WTC11 (cell line): ENCODE results near the gene TUBB8. TPM values are rescaled to one million over a fixed set of nuclear protein-coding genes. Genes with fewer than 3 reads are reported as not detected.

Source experiments
- ATAC-seq: fragments of 200-7000 bp; cut with Tn5 transposase; 2 replicates; pipeline ENCODE4 v1.10.0; 2021; ENCODE audit warnings: mild to moderate bottlenecking, moderate library complexity
- Bru-seq: library from RNA; stranded (reverse); fragments of 400-500 nt; gene quantifications from one replicate; lab custom pipeline; 2021; lab: Mats Ljungman, UMichigan
- CTCF ChIA-PET: fragments of 300-600 bp; sonication (Branson Sonifier 250); formaldehyde crosslinking; loops from one replicate; lab custom pipeline; 2021; ENCODE audit warnings: antibody characterized with exemption; lab: Charles Lee
- POLR2A ChIA-PET: fragments of 350-600 bp; sonication (Branson Sonifier 250); formaldehyde crosslinking; loops from one replicate; lab custom pipeline; 2021; ENCODE audit warnings: antibody characterized with exemption; lab: Charles Lee
- DNase-seq: peaks from one replicate; pipeline ENCODE4 v3.0.0; 2021; ENCODE audit warnings: low spot score
- H3K27ac Mint-ChIP-seq: 2 replicates; pipeline ENCODE4 v1.8.0; 2021; ENCODE audit warnings: mixed read lengths
- H3K27me3 Mint-ChIP-seq: 2 replicates; pipeline ENCODE4 v1.8.0; 2021; ENCODE audit warnings: low read depth, mild to moderate bottlenecking, moderate library complexity, mixed read lengths
- H3K36me3 Mint-ChIP-seq: 2 replicates; pipeline ENCODE4 v1.8.0; 2021; ENCODE audit warnings: mixed read lengths
- H3K4me1 Mint-ChIP-seq: 2 replicates; pipeline ENCODE4 v1.8.0; 2022; ENCODE audit warnings: mixed read lengths
- H3K4me3 Mint-ChIP-seq: 2 replicates; pipeline ENCODE4 v1.8.0; 2021; ENCODE audit warnings: mild to moderate bottlenecking, moderate library complexity, mixed read lengths
- H3K9me3 Mint-ChIP-seq: 2 replicates; pipeline ENCODE4 v1.8.0; 2021; ENCODE audit warnings: mixed read lengths
- CREM ChIP-seq: sonication (generic); formaldehyde crosslinking; IDR thresholded peaks from 2 replicates; pipeline ENCODE4 v1.8.1; 2022; ENCODE audit warnings: mild to moderate bottlenecking, missing genetic modification reagents, moderate library complexity
- ELF4 ChIP-seq: sonication (generic); formaldehyde crosslinking; IDR thresholded peaks from 2 replicates; pipeline ENCODE4 v1.8.1; 2022; ENCODE audit warnings: low read depth, mild to moderate bottlenecking, moderate library complexity, missing genetic modification reagents
- FOXK1 ChIP-seq: sonication (generic); formaldehyde crosslinking; IDR thresholded peaks from 2 replicates; pipeline ENCODE4 v1.8.0; 2022; ENCODE audit warnings: mild to moderate bottlenecking, moderate library complexity, missing genetic modification reagents
- FOXP1 ChIP-seq: sonication (generic); formaldehyde crosslinking; IDR thresholded peaks from 2 replicates; pipeline ENCODE4 v1.8.0; 2022; ENCODE audit warnings: missing genetic modification reagents, mild to moderate bottlenecking, moderate library complexity, borderline replicate concordance
- IRF2 ChIP-seq: sonication (generic); formaldehyde crosslinking; IDR thresholded peaks from 2 replicates; pipeline ENCODE4 v1.8.0; 2022; ENCODE audit warnings: low read depth, missing genetic modification reagents, borderline replicate concordance
- KAT7 ChIP-seq: sonication (generic); formaldehyde crosslinking; IDR thresholded peaks from 2 replicates; pipeline ENCODE4 v1.8.1; 2023; ENCODE audit warnings: missing genetic modification reagents, mild to moderate bottlenecking, borderline replicate concordance
- MXD4 ChIP-seq: fragments of 250-450 bp; sonication (Bioruptor Pico); IDR thresholded peaks from 2 replicates; pipeline ENCODE4 v1.8.0; 2021; ENCODE audit warnings: mild to moderate bottlenecking, moderate library complexity, borderline replicate concordance
- NR3C1 ChIP-seq: sonication (generic); formaldehyde crosslinking; conservative IDR thresholded peaks from 2 replicates; pipeline ENCODE4 v1.8.1; 2023; ENCODE audit warnings: low read depth, mild to moderate bottlenecking, missing genetic modification reagents
- RELA ChIP-seq: sonication (generic); formaldehyde crosslinking; IDR thresholded peaks from 2 replicates; pipeline ENCODE4 v1.8.1; 2022; ENCODE audit warnings: missing genetic modification reagents, mild to moderate bottlenecking, borderline replicate concordance
- SOX15 ChIP-seq: fragments of 250-450 bp; sonication (Bioruptor Pico); IDR thresholded peaks from 2 replicates; pipeline ENCODE4 v1.9.0; 2021; ENCODE audit warnings: mild to moderate bottlenecking
- SP1 ChIP-seq: sonication (generic); formaldehyde crosslinking; conservative IDR thresholded peaks from 2 replicates; pipeline ENCODE4 v1.8.1; 2022; ENCODE audit warnings: missing genetic modification reagents
- ZBTB21 ChIP-seq: sonication (generic); formaldehyde crosslinking; IDR thresholded peaks from 2 replicates; pipeline ENCODE4 v1.8.1; 2023; ENCODE audit warnings: mild to moderate bottlenecking, missing genetic modification reagents, borderline replicate concordance
- ZNF219 ChIP-seq: sonication (generic); formaldehyde crosslinking; IDR thresholded peaks from 2 replicates; pipeline ENCODE4 v1.8.0; 2023; ENCODE audit warnings: missing genetic modification reagents, mild to moderate bottlenecking, borderline replicate concordance
- ZNF423 ChIP-seq: fragments of 250-450 bp; sonication (Bioruptor Pico); IDR thresholded peaks from 2 replicates; pipeline ENCODE4 v2.1.2; 2022; ENCODE audit warnings: mild to moderate bottlenecking, moderate library complexity
- long read RNA-seq, 3 experiments: library from RNA in 1 of 3; library from capped mRNA in 1 of 3; library from polyadenylated mRNA in 1 of 3; unstranded in 2 of 3; stranded (forward) in 1 of 3; transcript quantifications; one replicate each; pipeline ENCODE4 v2.0.0, GENCODE V29; 2021
- total RNA-seq: library from RNA; stranded (reverse); gene quantifications from 3 replicates; pipeline ENCODE4 v1.2.3, GENCODE V29; 2021
- TF ChIP-seq, protein P1 (sequence below): sonication (generic); formaldehyde crosslinking; IDR thresholded peaks from 2 replicates; pipeline ENCODE4 v1.8.1; 2022; ENCODE audit warnings: missing genetic modification reagents, borderline replicate concordance
- TF ChIP-seq, protein P2 (sequence below): fragments of 250-450 bp; sonication (Bioruptor Pico); IDR thresholded peaks from 2 replicates; pipeline ENCODE4 v1.9.0; 2021; ENCODE audit warnings: mild to moderate bottlenecking
- TF ChIP-seq, protein P3 (sequence below): sonication (generic); formaldehyde crosslinking; IDR thresholded peaks from 2 replicates; pipeline ENCODE4 v1.8.1; 2023; ENCODE audit warnings: mild to moderate bottlenecking, missing genetic modification reagents
- TF ChIP-seq, protein P4 (sequence below): sonication (generic); formaldehyde crosslinking; IDR thresholded peaks from 2 replicates; pipeline ENCODE4 v1.8.0; 2022; ENCODE audit warnings: mild to moderate bottlenecking, missing genetic modification reagents
- TF ChIP-seq, protein P5 (sequence below): sonication (generic); formaldehyde crosslinking; IDR thresholded peaks from 2 replicates; pipeline ENCODE4 v1.8.0; 2022; ENCODE audit warnings: mild to moderate bottlenecking, missing genetic modification reagents
- TF ChIP-seq, protein P6 (sequence below): sonication (generic); formaldehyde crosslinking; IDR thresholded peaks from 2 replicates; pipeline ENCODE4 v1.8.0; 2022; ENCODE audit warnings: missing genetic modification reagents
- TF ChIP-seq, protein P7 (sequence below): sonication (generic); formaldehyde crosslinking; IDR thresholded peaks from 2 replicates; pipeline ENCODE4 v1.8.1; 2023; ENCODE audit warnings: mild to moderate bottlenecking, missing genetic modification reagents, moderate library complexity

Gene TUBB8
- total RNA-seq (2.3 to 2.6 TPM (median 2.4 TPM) in 3 replicates), Bru-seq, nascent RNA (percentile 53 among the genes with signal in this experiment)
- long read RNA-seq, experiment 1, partial matches to known transcripts, result 0 of 4 reads
- long read RNA-seq, experiment 1, other reads (novel, unspliced or antisense), result 4 of 4 reads
- long read RNA-seq, experiment 2, partial matches to known transcripts, result 1 of 2 reads
- long read RNA-seq, experiment 2, other reads (novel, unspliced or antisense), result 1 of 2 reads
- long read RNA-seq, experiment 3, result 0 reads

DNA sequence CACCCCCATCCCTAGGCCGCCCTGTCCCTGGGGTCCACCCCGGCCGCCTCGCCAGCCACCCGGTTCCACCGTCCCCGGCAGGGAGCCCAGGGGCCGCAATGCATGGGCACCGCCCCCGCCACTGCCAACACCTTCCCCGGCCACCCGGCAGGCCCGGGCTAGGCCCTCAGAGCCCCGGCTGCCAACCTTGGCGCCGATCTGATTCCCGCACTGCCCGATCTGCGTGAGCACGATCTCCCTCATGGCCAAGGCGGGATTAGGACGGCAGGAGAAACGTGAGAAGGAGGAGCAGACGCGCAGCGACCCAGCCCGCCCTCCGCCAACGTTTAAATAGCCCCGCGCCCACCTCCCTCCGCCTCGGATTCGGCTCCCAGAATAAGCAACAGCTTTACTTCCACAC, at the start of gene TUBB8:
TSS of gene TUBB8 (minus strand) at position 301 of the 400 bp plus-strand sequence. CDS start at position 243, 58 bp downstream.
- Mint-ChIP-seq H3K27me3 (no peaks in the 10 kb centered on the region), H3K9me3 (no peaks in the 10 kb centered on the region), H3K36me3 (no peaks in the 10 kb centered on the region), H3K4me1 (peaks cover 8% of the 10 kb centered on the region), H3K27ac (no peak within 1 kb of the TSS)
- DNase-seq, result no peak
- no peak for TF ChIP-seq IRF2
- TF ChIP-seq ZBTB21, result no peak
- TF ChIP-seq FOXK1 (CRISPR knock-in tag), result no peak
- no peak for TF ChIP-seq MXD4 (CRISPR knock-in tag)
- no peak for TF ChIP-seq ZNF219 (CRISPR knock-in tag)
- TF ChIP-seq FOXP1 (CRISPR knock-in tag), result no peak
- TF ChIP-seq, protein P1, sequence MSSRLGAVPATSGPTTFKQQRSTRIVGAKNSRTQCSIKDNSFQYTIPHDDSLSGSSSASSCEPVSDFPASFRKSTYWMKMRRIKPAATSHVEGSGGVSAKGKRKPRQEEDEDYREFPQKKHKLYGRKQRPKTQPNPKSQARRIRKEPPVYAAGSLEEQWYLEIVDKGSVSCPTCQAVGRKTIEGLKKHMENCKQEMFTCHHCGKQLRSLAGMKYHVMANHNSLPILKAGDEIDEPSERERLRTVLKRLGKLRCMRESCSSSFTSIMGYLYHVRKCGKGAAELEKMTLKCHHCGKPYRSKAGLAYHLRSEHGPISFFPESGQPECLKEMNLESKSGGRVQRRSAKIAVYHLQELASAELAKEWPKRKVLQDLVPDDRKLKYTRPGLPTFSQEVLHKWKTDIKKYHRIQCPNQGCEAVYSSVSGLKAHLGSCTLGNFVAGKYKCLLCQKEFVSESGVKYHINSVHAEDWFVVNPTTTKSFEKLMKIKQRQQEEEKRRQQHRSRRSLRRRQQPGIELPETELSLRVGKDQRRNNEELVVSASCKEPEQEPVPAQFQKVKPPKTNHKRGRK (CRISPR knock-in tag), result no peak
- TF ChIP-seq, protein P2, sequence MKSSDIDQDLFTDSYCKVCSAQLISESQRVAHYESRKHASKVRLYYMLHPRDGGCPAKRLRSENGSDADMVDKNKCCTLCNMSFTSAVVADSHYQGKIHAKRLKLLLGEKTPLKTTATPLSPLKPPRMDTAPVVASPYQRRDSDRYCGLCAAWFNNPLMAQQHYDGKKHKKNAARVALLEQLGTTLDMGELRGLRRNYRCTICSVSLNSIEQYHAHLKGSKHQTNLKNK (CRISPR knock-in tag), result no peak
- TF ChIP-seq ZNF423 (CRISPR knock-in tag), result no peak
- no peak for TF ChIP-seq NR3C1 (CRISPR knock-in tag)
- no peak for TF ChIP-seq KAT7 (CRISPR knock-in tag)
- no peak for TF ChIP-seq SP1
- no peak for TF ChIP-seq SOX15
- TF ChIP-seq, protein P3, sequence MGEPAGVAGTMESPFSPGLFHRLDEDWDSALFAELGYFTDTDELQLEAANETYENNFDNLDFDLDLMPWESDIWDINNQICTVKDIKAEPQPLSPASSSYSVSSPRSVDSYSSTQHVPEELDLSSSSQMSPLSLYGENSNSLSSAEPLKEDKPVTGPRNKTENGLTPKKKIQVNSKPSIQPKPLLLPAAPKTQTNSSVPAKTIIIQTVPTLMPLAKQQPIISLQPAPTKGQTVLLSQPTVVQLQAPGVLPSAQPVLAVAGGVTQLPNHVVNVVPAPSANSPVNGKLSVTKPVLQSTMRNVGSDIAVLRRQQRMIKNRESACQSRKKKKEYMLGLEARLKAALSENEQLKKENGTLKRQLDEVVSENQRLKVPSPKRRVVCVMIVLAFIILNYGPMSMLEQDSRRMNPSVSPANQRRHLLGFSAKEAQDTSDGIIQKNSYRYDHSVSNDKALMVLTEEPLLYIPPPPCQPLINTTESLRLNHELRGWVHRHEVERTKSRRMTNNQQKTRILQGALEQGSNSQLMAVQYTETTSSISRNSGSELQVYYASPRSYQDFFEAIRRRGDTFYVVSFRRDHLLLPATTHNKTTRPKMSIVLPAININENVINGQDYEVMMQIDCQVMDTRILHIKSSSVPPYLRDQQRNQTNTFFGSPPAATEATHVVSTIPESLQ (CRISPR knock-in tag), result no peak
- TF ChIP-seq, protein P4, sequence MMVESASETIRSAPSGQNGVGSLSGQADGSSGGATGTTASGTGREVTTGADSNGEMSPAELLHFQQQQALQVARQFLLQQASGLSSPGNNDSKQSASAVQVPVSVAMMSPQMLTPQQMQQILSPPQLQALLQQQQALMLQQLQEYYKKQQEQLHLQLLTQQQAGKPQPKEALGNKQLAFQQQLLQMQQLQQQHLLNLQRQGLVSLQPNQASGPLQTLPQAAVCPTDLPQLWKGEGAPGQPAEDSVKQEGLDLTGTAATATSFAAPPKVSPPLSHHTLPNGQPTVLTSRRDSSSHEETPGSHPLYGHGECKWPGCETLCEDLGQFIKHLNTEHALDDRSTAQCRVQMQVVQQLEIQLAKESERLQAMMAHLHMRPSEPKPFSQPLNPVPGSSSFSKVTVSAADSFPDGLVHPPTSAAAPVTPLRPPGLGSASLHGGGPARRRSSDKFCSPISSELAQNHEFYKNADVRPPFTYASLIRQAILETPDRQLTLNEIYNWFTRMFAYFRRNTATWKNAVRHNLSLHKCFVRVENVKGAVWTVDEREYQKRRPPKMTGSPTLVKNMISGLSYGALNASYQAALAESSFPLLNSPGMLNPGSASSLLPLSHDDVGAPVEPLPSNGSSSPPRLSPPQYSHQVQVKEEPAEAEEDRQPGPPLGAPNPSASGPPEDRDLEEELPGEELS (CRISPR knock-in tag), result no peak
- TF ChIP-seq, all 79 proteins: peak for 0
- CTCF ChIA-PET, result no interaction called here
- no peak within 1 kb of the TSS for H3K4me3 Mint-ChIP-seq
- ATAC-seq, result no peak
- POLR2A ChIA-PET, result no interaction called here

DNA sequence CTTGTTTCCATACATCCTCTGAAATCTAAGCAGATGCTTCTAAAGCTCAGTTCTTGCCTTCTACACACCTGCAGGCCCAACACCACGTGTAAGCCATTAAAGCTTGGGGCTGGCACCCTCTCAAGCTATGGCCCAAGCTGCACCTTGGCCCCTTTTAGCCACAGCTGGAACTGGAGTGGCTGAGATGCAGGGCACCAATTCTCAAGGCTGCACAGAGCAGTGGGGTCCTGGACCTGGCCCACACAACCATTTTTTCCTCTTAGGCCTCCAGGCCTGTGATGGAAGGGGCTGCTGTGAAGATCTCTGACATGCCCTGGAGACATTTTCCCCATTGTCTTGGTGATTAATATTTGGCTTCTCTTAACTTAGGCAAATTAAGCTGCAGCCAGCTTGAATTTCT, 47.4 kb upstream of the TUBB8 start:
- no peak overlapping the region for H3K4me3 Mint-ChIP-seq
- H3K36me3 Mint-ChIP-seq, result peaks cover 23% of the 10 kb centered on the region
- ATAC-seq (no peak), DNase-seq (no peak)
- H3K4me1 Mint-ChIP-seq, result peaks cover 6% of the 10 kb centered on the region
- peaks cover 26% of the 10 kb centered on the region for H3K27me3 Mint-ChIP-seq
- POLR2A ChIA-PET, result no interaction called here
- peaks cover 54% of the 10 kb centered on the region for H3K9me3 Mint-ChIP-seq
- CTCF ChIA-PET, result no interaction called here
- no peak overlapping the region for H3K27ac Mint-ChIP-seq
- TF ChIP-seq CREM (CRISPR knock-in tag) (no peak), RELA (CRISPR knock-in tag) (no peak), ELF4 (no peak), ZNF219 (CRISPR knock-in tag) (no peak)
- TF ChIP-seq, protein P2 (CRISPR knock-in tag), result no peak
- TF ChIP-seq, protein P5, sequence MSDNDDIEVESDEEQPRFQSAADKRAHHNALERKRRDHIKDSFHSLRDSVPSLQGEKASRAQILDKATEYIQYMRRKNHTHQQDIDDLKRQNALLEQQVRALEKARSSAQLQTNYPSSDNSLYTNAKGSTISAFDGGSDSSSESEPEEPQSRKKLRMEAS (CRISPR knock-in tag), result no peak
- TF ChIP-seq, protein P6, sequence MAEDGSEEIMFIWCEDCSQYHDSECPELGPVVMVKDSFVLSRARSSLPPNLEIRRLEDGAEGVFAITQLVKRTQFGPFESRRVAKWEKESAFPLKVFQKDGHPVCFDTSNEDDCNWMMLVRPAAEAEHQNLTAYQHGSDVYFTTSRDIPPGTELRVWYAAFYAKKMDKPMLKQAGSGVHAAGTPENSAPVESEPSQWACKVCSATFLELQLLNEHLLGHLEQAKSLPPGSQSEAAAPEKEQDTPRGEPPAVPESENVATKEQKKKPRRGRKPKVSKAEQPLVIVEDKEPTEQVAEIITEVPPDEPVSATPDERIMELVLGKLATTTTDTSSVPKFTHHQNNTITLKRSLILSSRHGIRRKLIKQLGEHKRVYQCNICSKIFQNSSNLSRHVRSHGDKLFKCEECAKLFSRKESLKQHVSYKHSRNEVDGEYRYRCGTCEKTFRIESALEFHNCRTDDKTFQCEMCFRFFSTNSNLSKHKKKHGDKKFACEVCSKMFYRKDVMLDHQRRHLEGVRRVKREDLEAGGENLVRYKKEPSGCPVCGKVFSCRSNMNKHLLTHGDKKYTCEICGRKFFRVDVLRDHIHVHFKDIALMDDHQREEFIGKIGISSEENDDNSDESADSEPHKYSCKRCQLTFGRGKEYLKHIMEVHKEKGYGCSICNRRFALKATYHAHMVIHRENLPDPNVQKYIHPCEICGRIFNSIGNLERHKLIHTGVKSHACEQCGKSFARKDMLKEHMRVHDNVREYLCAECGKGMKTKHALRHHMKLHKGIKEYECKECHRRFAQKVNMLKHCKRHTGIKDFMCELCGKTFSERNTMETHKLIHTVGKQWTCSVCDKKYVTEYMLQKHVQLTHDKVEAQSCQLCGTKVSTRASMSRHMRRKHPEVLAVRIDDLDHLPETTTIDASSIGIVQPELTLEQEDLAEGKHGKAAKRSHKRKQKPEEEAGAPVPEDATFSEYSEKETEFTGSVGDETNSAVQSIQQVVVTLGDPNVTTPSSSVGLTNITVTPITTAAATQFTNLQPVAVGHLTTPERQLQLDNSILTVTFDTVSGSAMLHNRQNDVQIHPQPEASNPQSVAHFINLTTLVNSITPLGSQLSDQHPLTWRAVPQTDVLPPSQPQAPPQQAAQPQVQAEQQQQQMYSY (CRISPR knock-in tag), result no peak
- TF ChIP-seq, protein P7, sequence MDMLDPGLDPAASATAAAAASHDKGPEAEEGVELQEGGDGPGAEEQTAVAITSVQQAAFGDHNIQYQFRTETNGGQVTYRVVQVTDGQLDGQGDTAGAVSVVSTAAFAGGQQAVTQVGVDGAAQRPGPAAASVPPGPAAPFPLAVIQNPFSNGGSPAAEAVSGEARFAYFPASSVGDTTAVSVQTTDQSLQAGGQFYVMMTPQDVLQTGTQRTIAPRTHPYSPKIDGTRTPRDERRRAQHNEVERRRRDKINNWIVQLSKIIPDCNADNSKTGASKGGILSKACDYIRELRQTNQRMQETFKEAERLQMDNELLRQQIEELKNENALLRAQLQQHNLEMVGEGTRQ, result no peak
- TF ChIP-seq, protein P3 (CRISPR knock-in tag), result no peak
